PC-3 (cell line): ENCODE data around the gene CAPN10.

Experiments
- CTCF ChIP-seq: fragments of 300-600 bp; sonication (generic); conservative IDR thresholded peaks from 2 replicates; pipeline ENCODE4 v1.5.1; 2017; ENCODE audit warnings: antibody characterized with exemption, low read depth, mild to moderate bottlenecking, low read length
- EZH2 ChIP-seq: fragments of 300-600 bp; sonication (generic); IDR thresholded peaks from one replicate; pipeline ENCODE4 v1.6.1; 2017; ENCODE audit warnings: antibody characterized with exemption, mild to moderate bottlenecking, low read length; ENCODE audit not compliant: unreplicated experiment

DNA sequence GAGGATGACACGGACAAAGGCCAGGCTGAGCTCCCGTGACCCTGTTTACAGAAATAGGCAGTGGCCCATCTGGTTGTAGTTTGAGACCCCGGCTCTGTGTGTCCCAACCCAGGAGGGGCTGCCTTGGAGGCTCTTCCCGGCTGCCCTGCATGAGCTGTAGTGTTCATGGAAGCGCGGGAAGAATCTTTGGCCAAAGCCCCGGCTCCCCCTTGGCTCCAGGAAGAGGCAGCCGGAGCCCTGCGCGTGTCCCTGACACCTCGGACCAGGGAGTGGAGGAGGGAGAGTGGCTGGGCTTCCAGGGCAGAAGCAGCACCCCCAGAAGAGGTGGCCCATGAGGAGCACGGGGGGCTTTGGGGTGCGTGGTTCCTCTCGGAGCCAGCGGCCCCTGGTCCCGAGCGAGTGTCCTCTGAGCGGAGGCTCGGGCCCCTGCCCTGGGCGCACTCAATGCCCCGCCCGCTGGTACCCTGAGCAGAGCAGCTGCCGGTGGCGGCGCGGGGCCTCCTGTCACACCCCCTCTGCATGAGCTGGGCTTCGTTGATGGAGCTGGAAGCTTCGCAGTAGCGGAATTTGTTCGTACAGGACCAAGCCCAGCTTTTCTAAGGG is 60.5 kb downstream of the CAPN10 start:
- no peak for TF ChIP-seq CTCF
- no peak for TF ChIP-seq EZH2
